Ovary (tissue), 3 donors: Measurements from ENCODE around the gene BABAM2.

Source experiments
- EP300 ChIP-seq: sonication (generic); formaldehyde crosslinking; IDR thresholded peaks from one replicate; pipeline ENCODE4 v1.6.1; 2017; ENCODE audit warnings: antibody characterized with exemption
- POLR2A ChIP-seq: fragments of 450-650 bp; IDR thresholded peaks from one replicate; pipeline ENCODE4 v1.6.1; 2017; ENCODE audit warnings: antibody characterized with exemption, mild to moderate bottlenecking, moderate library complexity
- TF ChIP-seq, protein P1 (sequence below), 3 donors: fragments of 450-650 bp in 2 of 3; fragments of 200-600 bp in 1 of 3; IDR thresholded peaks; one replicate each; pipeline versions ENCODE4 v1.5.1 to v1.8.0; 2016 to 2022; ENCODE audit warnings: antibody characterized with exemption in 3 of 3, mild to moderate bottlenecking in 1 of 3
- donor health status: DM: no; HTN: no; CAD: no.

DNA sequence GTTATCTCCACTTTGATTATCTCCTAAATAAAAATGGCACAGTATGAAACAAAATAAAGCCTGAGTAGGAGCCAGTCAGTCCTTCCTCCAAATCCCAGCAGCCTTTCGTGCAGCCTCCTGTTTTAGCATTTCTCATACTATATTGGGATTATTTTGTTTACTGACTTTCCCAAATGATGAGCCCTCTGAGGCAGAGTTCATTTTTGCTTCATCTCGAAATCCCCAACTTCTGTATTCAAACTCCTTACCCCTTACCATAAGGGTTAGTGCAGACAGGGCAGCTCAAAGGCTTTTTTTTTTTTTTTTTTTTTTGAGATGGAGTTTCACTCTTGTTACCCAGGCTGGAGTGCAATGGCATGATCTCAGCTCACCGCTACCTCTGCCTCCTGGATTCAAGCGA is 388.8 kb downstream of the BABAM2 start:
- TF ChIP-seq, protein P1, sequence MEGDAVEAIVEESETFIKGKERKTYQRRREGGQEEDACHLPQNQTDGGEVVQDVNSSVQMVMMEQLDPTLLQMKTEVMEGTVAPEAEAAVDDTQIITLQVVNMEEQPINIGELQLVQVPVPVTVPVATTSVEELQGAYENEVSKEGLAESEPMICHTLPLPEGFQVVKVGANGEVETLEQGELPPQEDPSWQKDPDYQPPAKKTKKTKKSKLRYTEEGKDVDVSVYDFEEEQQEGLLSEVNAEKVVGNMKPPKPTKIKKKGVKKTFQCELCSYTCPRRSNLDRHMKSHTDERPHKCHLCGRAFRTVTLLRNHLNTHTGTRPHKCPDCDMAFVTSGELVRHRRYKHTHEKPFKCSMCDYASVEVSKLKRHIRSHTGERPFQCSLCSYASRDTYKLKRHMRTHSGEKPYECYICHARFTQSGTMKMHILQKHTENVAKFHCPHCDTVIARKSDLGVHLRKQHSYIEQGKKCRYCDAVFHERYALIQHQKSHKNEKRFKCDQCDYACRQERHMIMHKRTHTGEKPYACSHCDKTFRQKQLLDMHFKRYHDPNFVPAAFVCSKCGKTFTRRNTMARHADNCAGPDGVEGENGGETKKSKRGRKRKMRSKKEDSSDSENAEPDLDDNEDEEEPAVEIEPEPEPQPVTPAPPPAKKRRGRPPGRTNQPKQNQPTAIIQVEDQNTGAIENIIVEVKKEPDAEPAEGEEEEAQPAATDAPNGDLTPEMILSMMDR (IDR thresholded peaks at IDR 0.05): no peak
- TF ChIP-seq EP300 (no peak), POLR2A (no peak)
